Measurements from ENCODE around the gene NKRF.

NKRF gene

DNA sequence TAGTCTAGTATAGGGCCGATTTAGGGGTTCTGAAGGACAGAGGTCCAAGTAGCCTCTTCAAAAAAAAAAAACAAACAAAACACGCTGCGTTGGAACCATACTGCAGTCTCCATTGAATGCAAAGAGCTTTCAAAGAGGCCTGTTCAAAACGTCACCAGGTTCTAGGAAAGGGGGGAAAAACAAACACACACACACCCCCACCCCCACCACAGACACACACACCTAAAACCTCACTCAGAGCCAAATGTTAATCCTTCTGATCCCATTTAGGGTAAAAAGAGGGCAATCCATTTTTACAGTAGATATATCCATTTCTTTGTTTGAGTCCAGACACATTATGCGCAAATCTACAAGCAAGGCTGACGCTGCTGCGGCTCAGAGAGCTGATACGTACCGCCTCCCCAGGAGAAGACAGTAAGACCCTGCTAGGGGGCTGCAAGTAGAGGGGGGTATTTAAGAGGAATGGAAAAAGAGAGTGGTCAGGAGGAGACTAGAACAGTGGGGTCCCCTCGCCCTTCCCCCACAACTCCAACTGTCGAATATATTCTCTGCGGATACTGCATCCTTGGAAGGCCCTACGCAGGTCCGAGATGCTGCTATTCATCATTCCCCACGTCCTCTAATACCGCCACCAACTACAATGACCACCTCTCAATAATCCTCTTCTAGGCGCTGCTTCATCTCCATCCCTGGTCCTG is 1.3 kb downstream of the NKRF start (continued):
- TF ChIP-seq, protein P1, sequence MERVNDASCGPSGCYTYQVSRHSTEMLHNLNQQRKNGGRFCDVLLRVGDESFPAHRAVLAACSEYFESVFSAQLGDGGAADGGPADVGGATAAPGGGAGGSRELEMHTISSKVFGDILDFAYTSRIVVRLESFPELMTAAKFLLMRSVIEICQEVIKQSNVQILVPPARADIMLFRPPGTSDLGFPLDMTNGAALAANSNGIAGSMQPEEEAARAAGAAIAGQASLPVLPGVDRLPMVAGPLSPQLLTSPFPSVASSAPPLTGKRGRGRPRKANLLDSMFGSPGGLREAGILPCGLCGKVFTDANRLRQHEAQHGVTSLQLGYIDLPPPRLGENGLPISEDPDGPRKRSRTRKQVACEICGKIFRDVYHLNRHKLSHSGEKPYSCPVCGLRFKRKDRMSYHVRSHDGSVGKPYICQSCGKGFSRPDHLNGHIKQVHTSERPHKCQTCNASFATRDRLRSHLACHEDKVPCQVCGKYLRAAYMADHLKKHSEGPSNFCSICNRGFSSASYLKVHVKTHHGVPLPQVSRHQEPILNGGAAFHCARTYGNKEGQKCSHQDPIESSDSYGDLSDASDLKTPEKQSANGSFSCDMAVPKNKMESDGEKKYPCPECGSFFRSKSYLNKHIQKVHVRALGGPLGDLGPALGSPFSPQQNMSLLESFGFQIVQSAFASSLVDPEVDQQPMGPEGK (tag by site-specific recombination; IDR thresholded peaks at IDR 0.05), result peak; percentile 48
- TF ChIP-seq YY1 (tag by site-specific recombination; IDR thresholded peaks at IDR 0.05) (no peak), SALL2 (tag by site-specific recombination; IDR thresholded peaks at IDR 0.05; ENCODE audit: borderline replicate concordance) (no peak), KLF9 (tag by site-specific recombination; IDR thresholded peaks at IDR 0.05; ENCODE audit: low read depth) (no peak)

DNA sequence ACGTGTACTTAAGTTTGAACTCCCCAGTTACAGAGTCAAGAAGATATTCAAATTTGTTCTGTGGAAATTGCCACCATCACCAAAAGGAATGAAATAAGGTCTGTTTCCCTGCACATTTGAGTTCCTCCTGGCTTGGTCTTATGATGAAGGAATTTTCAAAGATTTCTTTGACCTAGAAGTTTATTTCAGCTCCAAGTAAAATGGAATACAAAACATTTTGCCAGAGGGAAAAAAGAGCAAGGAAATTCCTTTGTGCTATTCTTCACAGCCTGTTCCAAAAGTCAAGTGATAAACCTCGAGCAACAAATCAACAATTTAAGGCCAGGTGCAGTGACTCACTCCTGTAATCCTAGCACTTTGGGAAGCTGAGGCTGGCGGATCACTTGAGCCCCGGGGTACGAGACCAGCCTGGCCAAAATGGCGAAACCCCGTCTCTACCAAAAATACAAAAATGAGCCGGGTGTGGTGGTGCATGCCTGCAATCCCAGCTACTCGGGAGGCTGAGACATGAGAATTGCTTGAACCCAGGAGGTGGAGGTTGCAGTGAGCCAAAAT is 3.4 kb downstream of the NKRF start:
- TF ChIP-seq ZNF585B (tag by site-specific recombination; IDR thresholded peaks at IDR 0.05), result no peak
- TF ChIP-seq, protein P2, sequence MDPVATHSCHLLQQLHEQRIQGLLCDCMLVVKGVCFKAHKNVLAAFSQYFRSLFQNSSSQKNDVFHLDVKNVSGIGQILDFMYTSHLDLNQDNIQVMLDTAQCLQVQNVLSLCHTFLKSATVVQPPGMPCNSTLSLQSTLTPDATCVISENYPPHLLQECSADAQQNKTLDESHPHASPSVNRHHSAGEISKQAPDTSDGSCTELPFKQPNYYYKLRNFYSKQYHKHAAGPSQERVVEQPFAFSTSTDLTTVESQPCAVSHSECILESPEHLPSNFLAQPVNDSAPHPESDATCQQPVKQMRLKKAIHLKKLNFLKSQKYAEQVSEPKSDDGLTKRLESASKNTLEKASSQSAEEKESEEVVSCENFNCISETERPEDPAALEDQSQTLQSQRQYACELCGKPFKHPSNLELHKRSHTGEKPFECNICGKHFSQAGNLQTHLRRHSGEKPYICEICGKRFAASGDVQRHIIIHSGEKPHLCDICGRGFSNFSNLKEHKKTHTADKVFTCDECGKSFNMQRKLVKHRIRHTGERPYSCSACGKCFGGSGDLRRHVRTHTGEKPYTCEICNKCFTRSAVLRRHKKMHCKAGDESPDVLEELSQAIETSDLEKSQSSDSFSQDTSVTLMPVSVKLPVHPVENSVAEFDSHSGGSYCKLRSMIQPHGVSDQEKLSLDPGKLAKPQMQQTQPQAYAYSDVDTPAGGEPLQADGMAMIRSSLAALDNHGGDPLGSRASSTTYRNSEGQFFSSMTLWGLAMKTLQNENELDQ (tag by site-specific recombination; IDR thresholded peaks at IDR 0.05; ENCODE audit: low read depth), result peak; percentile 96
- no peak for TF ChIP-seq KLF1 (tag by site-specific recombination; IDR thresholded peaks at IDR 0.05)
- TF ChIP-seq ZNF423 (tag by site-specific recombination; IDR thresholded peaks at IDR 0.05), result no peak
- TF ChIP-seq, protein P3, sequence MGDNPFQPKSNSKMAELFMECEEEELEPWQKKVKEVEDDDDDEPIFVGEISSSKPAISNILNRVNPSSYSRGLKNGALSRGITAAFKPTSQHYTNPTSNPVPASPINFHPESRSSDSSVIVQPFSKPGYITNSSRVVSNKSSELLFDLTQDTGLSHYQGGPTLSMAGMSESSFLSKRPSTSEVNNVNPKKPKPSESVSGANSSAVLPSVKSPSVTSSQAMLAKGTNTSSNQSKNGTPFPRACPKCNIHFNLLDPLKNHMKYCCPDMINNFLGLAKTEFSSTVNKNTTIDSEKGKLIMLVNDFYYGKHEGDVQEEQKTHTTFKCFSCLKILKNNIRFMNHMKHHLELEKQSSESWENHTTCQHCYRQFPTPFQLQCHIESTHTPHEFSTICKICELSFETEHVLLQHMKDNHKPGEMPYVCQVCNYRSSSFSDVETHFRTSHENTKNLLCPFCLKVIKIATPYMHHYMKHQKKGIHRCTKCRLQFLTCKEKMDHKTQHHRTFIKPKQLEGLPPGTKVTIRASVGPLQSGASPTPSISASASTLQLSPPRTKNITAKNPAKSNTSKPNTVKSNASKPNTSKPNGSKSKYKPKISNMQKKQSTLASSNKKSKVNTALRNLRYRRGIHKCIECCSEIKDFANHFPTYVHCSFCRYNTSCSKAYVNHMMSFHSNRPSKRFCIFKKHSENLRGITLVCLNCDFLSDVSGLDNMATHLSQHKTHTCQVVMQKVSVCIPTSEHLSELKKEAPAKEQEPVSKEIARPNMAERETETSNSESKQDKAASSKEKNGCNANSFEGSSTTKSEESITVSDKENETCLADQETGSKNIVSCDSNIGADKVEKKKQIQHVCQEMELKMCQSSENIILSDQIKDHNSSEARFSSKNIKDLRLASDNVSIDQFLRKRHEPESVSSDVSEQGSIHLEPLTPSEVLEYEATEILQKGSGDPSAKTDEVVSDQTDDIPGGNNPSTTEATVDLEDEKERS (tag by site-specific recombination; IDR thresholded peaks at IDR 0.05), result no peak
- TF ChIP-seq, protein P4, sequence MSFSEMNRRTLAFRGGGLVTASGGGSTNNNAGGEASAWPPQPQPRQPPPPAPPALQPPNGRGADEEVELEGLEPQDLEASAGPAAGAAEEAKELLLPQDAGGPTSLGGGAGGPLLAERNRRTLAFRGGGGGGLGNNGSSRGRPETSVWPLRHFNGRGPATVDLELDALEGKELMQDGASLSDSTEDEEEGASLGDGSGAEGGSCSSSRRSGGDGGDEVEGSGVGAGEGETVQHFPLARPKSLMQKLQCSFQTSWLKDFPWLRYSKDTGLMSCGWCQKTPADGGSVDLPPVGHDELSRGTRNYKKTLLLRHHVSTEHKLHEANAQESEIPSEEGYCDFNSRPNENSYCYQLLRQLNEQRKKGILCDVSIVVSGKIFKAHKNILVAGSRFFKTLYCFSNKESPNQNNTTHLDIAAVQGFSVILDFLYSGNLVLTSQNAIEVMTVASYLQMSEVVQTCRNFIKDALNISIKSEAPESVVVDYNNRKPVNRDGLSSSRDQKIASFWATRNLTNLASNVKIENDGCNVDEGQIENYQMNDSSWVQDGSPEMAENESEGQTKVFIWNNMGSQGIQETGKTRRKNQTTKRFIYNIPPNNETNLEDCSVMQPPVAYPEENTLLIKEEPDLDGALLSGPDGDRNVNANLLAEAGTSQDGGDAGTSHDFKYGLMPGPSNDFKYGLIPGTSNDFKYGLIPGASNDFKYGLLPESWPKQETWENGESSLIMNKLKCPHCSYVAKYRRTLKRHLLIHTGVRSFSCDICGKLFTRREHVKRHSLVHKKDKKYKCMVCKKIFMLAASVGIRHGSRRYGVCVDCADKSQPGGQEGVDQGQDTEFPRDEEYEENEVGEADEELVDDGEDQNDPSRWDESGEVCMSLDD (tag by site-specific recombination; IDR thresholded peaks at IDR 0.05), result no peak
- no peak for TF ChIP-seq ZNF223 (tag by site-specific recombination; IDR thresholded peaks at IDR 0.05)
- TF ChIP-seq KLF8 (tag by site-specific recombination; IDR thresholded peaks at IDR 0.05), result no peak
- ChIA-PET POLR2A (interaction anchor here (0.7 to 1.8 kb wide), 2 partner anchors 29 to 255 kb away, joined by 4 to 5 read pairs; no protein-coding TSS in a partner anchor), CTCF (interaction anchor here (0.6 to 1.9 kb wide), 4 partner anchors 22 to 276 kb away, joined by 3 to 9 read pairs (median 4); no protein-coding TSS in a partner anchor)
- no peaks in the 10 kb centered on the region for H3K9me3 ChIP-seq (ENCODE audit: control insufficient read depth, insufficient read depth, low read depth, low read length)
- no peak overlapping the region for H3K27ac ChIP-seq (ENCODE audit: extremely low read depth, low read depth, low read length)
- H3K36me3 ChIP-seq (ENCODE audit: control insufficient read depth in 2 of 2, insufficient read depth in 1 of 2, low read length in 2 of 2), result peaks cover 18 to 20% of the 10 kb centered on the region in 2 experiments; a peak in 2 of 3 replicates
- no peak overlapping the region for H3K4me3 ChIP-seq (ENCODE audit: low read depth, low read length)
- no peaks in the 10 kb centered on the region for H3K4me1 ChIP-seq (ENCODE audit: control insufficient read depth, insufficient read depth, low read length)

All from HEK293 (cell line).